H1 (cell line): Measurements from ENCODE around the gene TPPP3. TPM values are rescaled to one million over a fixed set of nuclear protein-coding genes. Genes with fewer than 3 reads are reported as not detected.

ENCODE experiments used
- CTCF ChIA-PET: fragments of 300-600 bp; sonication (Branson Sonifier 250); formaldehyde crosslinking; loops from one replicate; lab custom pipeline; 2021; ENCODE audit not compliant: partially characterized antibody; lab: Charles Lee
- POLR2A ChIA-PET: fragments of 300-600 bp; sonication (Branson Sonifier 250); formaldehyde crosslinking; loops from one replicate; lab custom pipeline; 2021; ENCODE audit warnings: inconsistent platforms; ENCODE audit not compliant: partially characterized antibody; lab: Charles Lee
- DNase-seq, 2 experiments: peaks; one replicate each; pipeline versions ENCODE4 v3.0.0 to v3.0.0-alpha.2; 2010 to 2022; ENCODE audit warnings: low spot score in 2 of 2, low read depth in 1 of 2, mixed read lengths in 1 of 2
- FAIRE-seq: peaks from 2 replicates; lab custom pipeline; 2011; peaks lifted over from hg19 to GRCh38; lab: Jason Lieb, UNC
- H2AFZ ChIP-seq: 2 replicates; pipeline ENCODE4 v1.8.1; 2012; ENCODE audit warnings: low read length, inconsistent platforms
- H2AK5ac ChIP-seq: 2 replicates; pipeline ENCODE4 v1.6.1; 2013; ENCODE audit warnings: low read depth, low read length
- H2BK120ac ChIP-seq: replicated peaks from 2 replicates; pipeline ENCODE3; 2013; ENCODE audit warnings: low read depth, low read length, inconsistent platforms
- H2BK12ac ChIP-seq: 2 replicates; pipeline ENCODE4 v1.6.1; 2013; ENCODE audit warnings: low read depth, low read length
- H2BK15ac ChIP-seq: 2 replicates; pipeline ENCODE4 v1.6.1; 2013; ENCODE audit warnings: low read length
- H2BK20ac ChIP-seq: 2 replicates; pipeline ENCODE4 v1.6.1; 2013; ENCODE audit warnings: low read length
- H2BK5ac ChIP-seq: 2 replicates; pipeline ENCODE4 v1.6.1; 2013; ENCODE audit warnings: low read depth, low read length
- H3K14ac ChIP-seq: 2 replicates; pipeline ENCODE4 v1.6.1; 2013; ENCODE audit warnings: inconsistent platforms; ENCODE audit not compliant: insufficient read length
- H3K18ac ChIP-seq: 2 replicates; pipeline ENCODE4 v1.6.1; 2013; ENCODE audit warnings: low read length; ENCODE audit errors: extremely low read depth
- H3K23ac ChIP-seq: 2 replicates; pipeline ENCODE4 v1.6.1; 2013; ENCODE audit warnings: inconsistent platforms; ENCODE audit not compliant: insufficient read length
- H3K23me2 ChIP-seq: 2 replicates; pipeline ENCODE4 v1.6.1; 2013; ENCODE audit warnings: low read depth, low read length
- H3K27ac ChIP-seq: 2 replicates; pipeline ENCODE4 v1.6.1; 2011; ENCODE audit warnings: low read depth, low read length, inconsistent platforms
- H3K27me3 ChIP-seq, 4 experiments: replicated peaks in 1 of 4; 1 replicate in 1 of 4; 2 replicates in 3 of 4; pipeline versions ENCODE4 v1.6.1 to v1.8.1; 2011 to 2013; ENCODE audit warnings: low read length in 3 of 4, mild to moderate bottlenecking in 3 of 4, inconsistent platforms in 2 of 4, mixed read lengths in 2 of 4, moderate library complexity in 1 of 4; ENCODE audit not compliant: control insufficient read depth in 3 of 4, insufficient read depth in 3 of 4; ENCODE audit errors: extremely low read depth in 1 of 4
- H3K36me3 ChIP-seq, 4 experiments: 2 replicates each; pipeline versions ENCODE4 v1.6.1 to v1.8.1; 2011 to 2013; ENCODE audit warnings: mild to moderate bottlenecking in 4 of 4, low read length in 3 of 4, moderate library complexity in 2 of 4, control low read depth in 1 of 4, inconsistent platforms in 1 of 4; ENCODE audit not compliant: insufficient read depth in 4 of 4, control insufficient read depth in 2 of 4
- H3K4ac ChIP-seq: replicated peaks from 2 replicates; pipeline ENCODE3; 2013; ENCODE audit warnings: low read length, low read depth, mixed read lengths, inconsistent platforms; ENCODE audit not compliant: insufficient read length
- H3K4me1 ChIP-seq, 4 experiments: replicated peaks in 1 of 4; 1 replicate in 1 of 4; 2 replicates in 3 of 4; pipeline versions ENCODE4 v1.6.1 to v1.8.1; 2011 to 2013; ENCODE audit warnings: low read length in 3 of 4, inconsistent platforms in 2 of 4, mixed read lengths in 1 of 4; ENCODE audit not compliant: insufficient read depth in 4 of 4, control insufficient read depth in 3 of 4
- H3K4me2 ChIP-seq, 2 experiments: 2 replicates each; pipeline versions ENCODE4 v1.6.1 to v1.8.1; 2011 to 2013; ENCODE audit warnings: low read depth in 2 of 2, low read length in 2 of 2, control low read depth in 1 of 2, inconsistent platforms in 1 of 2, mild to moderate bottlenecking in 1 of 2; ENCODE audit not compliant: insufficient read depth in 1 of 2
- H3K4me3 ChIP-seq, 4 experiments: fragments of 200-600, 300-600 bp in 1 of 4; sonication (generic), shearing (Covaris generic), sonication (Bioruptor Twin) in 1 of 4; 2 replicates each; pipeline versions ENCODE4 v1.5.1 to v1.8.1; 2011 to 2016; ENCODE audit warnings: low read length in 4 of 4, low read depth in 3 of 4, control low read depth in 2 of 4, inconsistent platforms in 2 of 4, mild to moderate bottlenecking in 2 of 4, mixed read lengths in 1 of 4, moderate library complexity in 1 of 4; ENCODE audit not compliant: insufficient read depth in 2 of 4; ENCODE audit errors: extremely low read depth in 1 of 4
- H3K56ac ChIP-seq: replicated peaks from 2 replicates; pipeline ENCODE3; 2013; ENCODE audit warnings: low read depth, mild to moderate bottlenecking, mixed read lengths, low read length, inconsistent platforms; ENCODE audit not compliant: insufficient read length
- H3K79me1 ChIP-seq: 2 replicates; pipeline ENCODE4 v1.6.1; 2013; ENCODE audit warnings: low read depth, low read length, control low read depth
- H3K79me2 ChIP-seq, 2 experiments: 2 replicates each; pipeline versions ENCODE4 v1.6.1 to v1.8.1; 2012 to 2013; ENCODE audit warnings: low read length in 2 of 2, mild to moderate bottlenecking in 2 of 2, inconsistent platforms in 1 of 2; ENCODE audit not compliant: insufficient read depth in 2 of 2, control insufficient read depth in 1 of 2
- H3K9ac ChIP-seq, 4 experiments: replicated peaks in 1 of 4; 1 replicate in 1 of 4; 2 replicates in 3 of 4; pipeline versions ENCODE4 v1.6.1 to v1.8.1; 2011 to 2013; ENCODE audit warnings: low read depth in 3 of 4, low read length in 3 of 4, control low read depth in 2 of 4, mild to moderate bottlenecking in 2 of 4, moderate library complexity in 2 of 4, inconsistent platforms in 1 of 4; ENCODE audit errors: extremely low read depth in 1 of 4
- H3K9me3 ChIP-seq, 2 experiments: 2 replicates each; pipeline versions ENCODE4 v1.6.1 to v1.8.1; 2012 to 2013; ENCODE audit warnings: mild to moderate bottlenecking in 2 of 2, moderate library complexity in 2 of 2, control low read depth in 1 of 2, inconsistent platforms in 1 of 2, low read depth in 1 of 2, low read length in 1 of 2, mixed read lengths in 1 of 2; ENCODE audit not compliant: insufficient read depth in 2 of 2
- H4K20me1 ChIP-seq, 2 experiments: replicated peaks in 1 of 2; 2 replicates each; pipeline versions ENCODE3 to v1.8.1; 2011 to 2013; ENCODE audit warnings: inconsistent platforms in 2 of 2, low read length in 2 of 2, mild to moderate bottlenecking in 1 of 2; ENCODE audit not compliant: insufficient read depth in 2 of 2, control insufficient read depth in 1 of 2
- H4K5ac ChIP-seq: 2 replicates; pipeline ENCODE4 v1.6.1; 2013; ENCODE audit warnings: low read length, low read depth, mixed read lengths, inconsistent platforms; ENCODE audit not compliant: insufficient read length
- H4K8ac ChIP-seq: 2 replicates; pipeline ENCODE4 v1.8.0; 2013; ENCODE audit warnings: mild to moderate bottlenecking, moderate library complexity, low read length, inconsistent platforms; ENCODE audit not compliant: insufficient read depth; ENCODE audit errors: extremely low read depth
- H4K91ac ChIP-seq: replicated peaks from 2 replicates; pipeline ENCODE3; 2013; ENCODE audit warnings: low read length, mixed read lengths, inconsistent platforms; ENCODE audit not compliant: insufficient read length
- NRF1 ChIP-seq: IDR thresholded peaks from 2 replicates; pipeline ENCODE4 v1.6.1; 2011; ENCODE audit warnings: mild to moderate bottlenecking, low read depth, low read length, improper control_type of control experiment
- SUZ12 ChIP-seq: fragments of 200-600 bp; sonication (generic); IDR thresholded peaks from 2 replicates; pipeline ENCODE4 v1.6.1; 2012; ENCODE audit warnings: mild to moderate bottlenecking, inconsistent platforms, low read length, moderate library complexity, mixed read lengths
- USF2 ChIP-seq: IDR thresholded peaks from 2 replicates; pipeline ENCODE4 v1.6.1; 2011; ENCODE audit warnings: low read length, improper control_type of control experiment
- WGBS, 2 experiments: shearing (Covaris generic) in 1 of 2; methylation state at CpG; one replicate each; pipeline versions ENCODE4 v1.1.6 to v1.1.7; 2013 to 2015; ENCODE audit warnings: low lambda C conversion rate in 2 of 2, mixed read lengths in 2 of 2, inconsistent platforms in 1 of 2, low coverage in 1 of 2, missing lambda C conversion rate in 1 of 2; ENCODE audit not compliant: insufficient replicate concordance in 2 of 2, insufficient coverage in 1 of 2, insufficient read length in 1 of 2; ENCODE audit errors: extremely low coverage in 1 of 2, missing lambda C conversion rate in 1 of 2; 5-methylcytosine and 5-hydroxymethylcytosine counted together
- polyA plus RNA-seq, 7 experiments: library from polyadenylated mRNA; depleted of rRNA in 3 of 7; stranded (reverse) in 5 of 7; unstranded in 2 of 7; fragments of >200 nt in 5 of 7; fragments of 200-250 nt in 2 of 7; gene quantifications; 1 replicate in 5 of 7; 2 replicates in 1 of 7; 4 replicates in 1 of 7; pipeline versions ENCODE4 v1.2.1 to v1.2.3, GENCODE V29; 2011 to 2013; ENCODE audit warnings: missing spikeins in 2 of 7, mixed read lengths in 2 of 7
- total RNA-seq: library from RNA; stranded (reverse); fragmentation: NEBNext Ultra II Directional; extraction: Animal tissue kit (Norgen Biotek cat#: 25700); gene quantifications from 2 replicates; pipeline ENCODE4 v1.2.1, GENCODE V29; 2021

Gene TPPP3
- total and polyA plus RNA-seq, 2 of the 8 experiments (the other 6 are each of a cell fraction or from before 2014, with no cell fraction given): 0.77 to 1.0 TPM

- H3K9ac ChIP-seq: no peak overlapping the region
- H3K23ac ChIP-seq: no peak overlapping the region
- 74% methylated on average over 8 of the region's 10 CpGs; no CpG with 5 or more reads in 1 of the 2 experiments for WGBS, 2 experiments
- H3K56ac ChIP-seq: no peak overlapping the region
- H3K79me1 ChIP-seq: no peaks in the 10 kb centered on the region
- H3K18ac ChIP-seq: no peak overlapping the region
- no peak overlapping the region for H2AFZ ChIP-seq
- H2BK20ac ChIP-seq: peak overlapping the region; percentile 93
- H3K9me3 ChIP-seq: no peaks in the 10 kb centered on the region
- H2BK120ac ChIP-seq: no peak overlapping the region
- no peak overlapping the region for H3K4ac ChIP-seq
- peak overlapping the region; percentile 53; the same call in 1 of the 2 replicates for H2BK15ac ChIP-seq
- no peaks in the 10 kb centered on the region for H3K36me3 ChIP-seq
- H2BK12ac ChIP-seq: peak overlapping the region; percentile 10; the same call in 1 of the 2 replicates
- peak overlapping the region; percentile 51 for H4K91ac ChIP-seq
- no peak for FAIRE-seq
- H2BK5ac ChIP-seq: no peak overlapping the region; the same call in 1 of the 2 replicates
- peaks cover 0 to 39% (median 27%) of the 10 kb centered on the region in 4 experiments; a peak in 6 of 7 replicates for H3K4me1 ChIP-seq
- H4K20me1 ChIP-seq: peaks cover 6 to 9% of the 10 kb centered on the region in 2 experiments
- peak overlapping the region; percentile 29; the same call in 1 of the 2 replicates for H4K8ac ChIP-seq
- H2AK5ac ChIP-seq: no peak overlapping the region
- CTCF ChIA-PET: interaction anchor here (0.5 to 32.4 kb wide), 9 partner anchors 21 to 270 kb away, joined by 3 to 476 read pairs (median 5); partner anchors contain the start of gene ZDHHC1
- no peak overlapping the region for H3K14ac ChIP-seq
- TF ChIP-seq USF2 (no peak), NRF1 (no peak), SUZ12 (0 out of 2 replicates have a peak, but pooled peaks have one; percentile 10)
- TF ChIP-seq, all 59 proteins: peak for 1
- no peaks in the 10 kb centered on the region for H3K79me2 ChIP-seq
- H3K23me2 ChIP-seq: no peaks in the 10 kb centered on the region; the same call in 1 of the 2 replicates
- no peak for DNase-seq
- H3K4me2 ChIP-seq: peak overlapping the region; percentile 56 to 86; a peak in 3 of 4 replicates
- H3K4me3 ChIP-seq: peak overlapping the region in 3 of 4 experiments; percentile 36 to 58 (median 42); a peak in 4 of 8 replicates
- POLR2A ChIA-PET: interaction anchor here (1.0 to 2.1 kb wide), 3 partner anchors 10 to 109 kb away, joined by 3 to 8 read pairs (median 3); no protein-coding TSS in a partner anchor
- no peak overlapping the region for H4K5ac ChIP-seq
- H3K27ac ChIP-seq: no peak overlapping the region
- peaks cover 24 to 57% (median 46%) of the 10 kb centered on the region in 4 experiments for H3K27me3 ChIP-seq
Observed at GRCh38 chr16:67395105-67395457, 1.8 kb upstream of the TPPP3 start.
